Astrocyte (in vitro differentiated cells and primary cell): Measurements from ENCODE around the gene TCF20. TPM values are rescaled to one million over a fixed set of nuclear protein-coding genes. Genes with fewer than 3 reads are reported as not detected.

Experiments used
- DNase-seq: peaks from one replicate; pipeline ENCODE4 v3.0.0-alpha.2; 2010; ENCODE audit warnings: low read depth
- FAIRE-seq: peaks from 2 replicates; lab custom pipeline; 2011; peaks lifted over from hg19 to GRCh38; lab: Jason Lieb, UNC
- H2AFZ ChIP-seq: 2 replicates; pipeline ENCODE4 v1.6.0; 2012; ENCODE audit warnings: low read depth, low read length, inconsistent platforms
- H3K27ac ChIP-seq: 2 replicates; pipeline ENCODE4 v1.5.1; 2011; ENCODE audit warnings: low read depth, low read length, inconsistent platforms
- H3K27me3 ChIP-seq: 2 replicates; pipeline ENCODE4 v1.6.0; 2011; ENCODE audit warnings: low read length, inconsistent platforms; ENCODE audit not compliant: insufficient read depth
- H3K36me3 ChIP-seq: 2 replicates; pipeline ENCODE4 v1.5.1; 2011; ENCODE audit warnings: low read length, inconsistent platforms; ENCODE audit not compliant: insufficient read depth
- H3K4me1 ChIP-seq: 2 replicates; pipeline ENCODE4 v1.5.1; 2011; ENCODE audit warnings: low read length, inconsistent platforms; ENCODE audit not compliant: insufficient read depth
- H3K4me2 ChIP-seq: 2 replicates; pipeline ENCODE4 v1.6.0; 2012; ENCODE audit warnings: low read length, inconsistent platforms
- H3K4me3 ChIP-seq: 2 replicates; pipeline ENCODE4 v1.5.1; 2011; ENCODE audit warnings: low read depth, mild to moderate bottlenecking, low read length, inconsistent platforms; ENCODE audit not compliant: insufficient read depth
- H3K79me2 ChIP-seq: 2 replicates; pipeline ENCODE4 v1.6.0; 2012; ENCODE audit warnings: mild to moderate bottlenecking, low read length, inconsistent platforms; ENCODE audit not compliant: insufficient read depth
- H3K9ac ChIP-seq: 2 replicates; pipeline ENCODE4 v1.6.0; 2012; ENCODE audit warnings: mild to moderate bottlenecking, low read length, inconsistent platforms
- H3K9me3 ChIP-seq: 2 replicates; pipeline ENCODE4 v1.5.1; 2012; ENCODE audit warnings: low read depth, mild to moderate bottlenecking, low read length, inconsistent platforms; ENCODE audit not compliant: insufficient read depth
- H4K20me1 ChIP-seq: 2 replicates; pipeline ENCODE4 v1.6.0; 2012; ENCODE audit warnings: low read length, inconsistent platforms; ENCODE audit not compliant: insufficient read depth
- H3K27ac Mint-ChIP-seq: one replicate; pipeline ENCODE4 v1.8.0; 2021; ENCODE audit warnings: mild to moderate bottlenecking, mixed read lengths; ENCODE audit not compliant: unreplicated experiment
- H3K27me3 Mint-ChIP-seq: one replicate; pipeline ENCODE4 v1.8.0; 2021; ENCODE audit warnings: low read depth, mixed read lengths; ENCODE audit not compliant: unreplicated experiment
- H3K36me3 Mint-ChIP-seq: one replicate; pipeline ENCODE4 v1.8.0; 2021; ENCODE audit warnings: low read depth, mixed read lengths; ENCODE audit not compliant: unreplicated experiment
- H3K4me1 Mint-ChIP-seq: one replicate; pipeline ENCODE4 v1.8.0; 2021; ENCODE audit warnings: low read depth, mixed read lengths; ENCODE audit not compliant: unreplicated experiment
- H3K4me3 Mint-ChIP-seq: one replicate; pipeline ENCODE4 v1.8.0; 2021; ENCODE audit warnings: mild to moderate bottlenecking, moderate library complexity, mixed read lengths; ENCODE audit not compliant: unreplicated experiment
- H3K9me3 Mint-ChIP-seq: one replicate; pipeline ENCODE4 v1.8.0; 2021; ENCODE audit warnings: mild to moderate bottlenecking, mixed read lengths; ENCODE audit not compliant: unreplicated experiment
- EZH2 ChIP-seq: IDR thresholded peaks from 2 replicates; pipeline ENCODE4 v1.6.1; 2012; ENCODE audit warnings: mild to moderate bottlenecking, low read length, inconsistent platforms; ENCODE audit not compliant: insufficient read depth
- total RNA-seq: library from RNA; stranded (reverse); gene quantifications from 2 replicates; pipeline ENCODE4 v1.2.1, GENCODE V29; 2021
- TF ChIP-seq, protein P1 (sequence below): IDR thresholded peaks from 2 replicates; pipeline ENCODE4 v1.5.1; 2011; ENCODE audit warnings: low read depth, mild to moderate bottlenecking, inconsistent platforms, low read length, moderate library complexity; ENCODE audit not compliant: insufficient read depth

The TCF20 gene
- total RNA-seq, 1 donor from 2014 or later, result 37.6 TPM

DNA sequence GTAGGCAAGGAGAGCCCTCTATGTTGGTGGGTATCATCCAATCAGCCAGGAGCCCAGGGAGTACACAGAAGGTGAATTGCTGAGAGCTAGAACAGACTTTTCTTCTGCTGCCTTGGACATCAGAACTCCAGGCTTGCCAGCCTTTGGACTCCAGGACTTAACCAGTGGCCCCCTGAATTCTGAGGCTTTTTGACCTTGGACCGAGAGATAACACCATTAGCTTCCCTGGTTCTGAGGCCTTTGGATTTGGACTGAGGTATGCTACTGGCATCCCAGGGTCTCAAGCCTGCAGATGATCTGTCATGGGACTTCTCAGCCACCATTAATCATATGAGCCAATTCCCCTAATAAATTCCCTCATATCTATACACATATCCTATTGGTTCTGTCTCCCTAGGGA, 21.5 kb downstream of the TCF20 start:
- Histone ChIP-seq H3K27me3 (no peaks in the 10 kb centered on the region), H3K9me3 (no peaks in the 10 kb centered on the region), H4K20me1 (peaks cover 69% of the 10 kb centered on the region), H3K27ac (no peak overlapping the region), H3K9ac (no peak overlapping the region), H3K4me2 (no peak overlapping the region), H2AFZ (no peak overlapping the region), H3K79me2 (peaks cover 43% of the 10 kb centered on the region), H3K4me3 (no peak overlapping the region), H3K36me3 (no peaks in the 10 kb centered on the region), H3K4me1 (no peaks in the 10 kb centered on the region)
- H3K4me3 Mint-ChIP-seq, result no peak overlapping the region
- no peak for DNase-seq
- H3K9me3 Mint-ChIP-seq, result no peaks in the 10 kb centered on the region
- H3K4me1 Mint-ChIP-seq, result no peaks in the 10 kb centered on the region
- H3K36me3 Mint-ChIP-seq, result no peaks in the 10 kb centered on the region
- no peak for FAIRE-seq
- no peaks in the 10 kb centered on the region for H3K27me3 Mint-ChIP-seq
- no peak overlapping the region for H3K27ac Mint-ChIP-seq
- no peak for TF ChIP-seq EZH2

DNA sequence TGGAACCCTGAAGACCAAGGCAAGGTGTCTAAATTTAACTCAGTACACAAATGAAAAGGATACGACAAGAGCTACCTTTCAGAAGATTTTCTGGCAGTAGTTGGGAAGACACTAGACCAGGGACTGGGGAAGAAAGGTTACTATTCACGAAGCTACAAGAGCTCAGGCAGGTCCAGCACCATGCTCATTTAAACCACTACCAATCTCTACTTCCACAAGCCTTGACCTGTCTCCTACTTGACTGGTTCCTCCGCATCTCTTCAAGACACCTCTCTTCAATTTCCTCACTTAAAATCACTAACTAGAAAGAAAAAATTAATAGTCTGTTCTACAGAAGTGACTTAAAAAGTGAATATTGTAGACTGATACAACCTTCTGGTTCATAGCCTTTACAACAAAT, 22.9 kb downstream of the TCF20 start:
- no peak overlapping the region for H3K4me2 ChIP-seq
- no peak overlapping the region for H3K9ac ChIP-seq
- H3K4me1 ChIP-seq, result no peaks in the 10 kb centered on the region
- Mint-ChIP-seq H3K36me3 (no peaks in the 10 kb centered on the region), H3K27ac (no peak overlapping the region), H3K4me1 (no peaks in the 10 kb centered on the region), H3K27me3 (no peaks in the 10 kb centered on the region), H3K9me3 (no peaks in the 10 kb centered on the region), H3K4me3 (no peak overlapping the region)
- no peak for TF ChIP-seq EZH2
- TF ChIP-seq, protein P1, sequence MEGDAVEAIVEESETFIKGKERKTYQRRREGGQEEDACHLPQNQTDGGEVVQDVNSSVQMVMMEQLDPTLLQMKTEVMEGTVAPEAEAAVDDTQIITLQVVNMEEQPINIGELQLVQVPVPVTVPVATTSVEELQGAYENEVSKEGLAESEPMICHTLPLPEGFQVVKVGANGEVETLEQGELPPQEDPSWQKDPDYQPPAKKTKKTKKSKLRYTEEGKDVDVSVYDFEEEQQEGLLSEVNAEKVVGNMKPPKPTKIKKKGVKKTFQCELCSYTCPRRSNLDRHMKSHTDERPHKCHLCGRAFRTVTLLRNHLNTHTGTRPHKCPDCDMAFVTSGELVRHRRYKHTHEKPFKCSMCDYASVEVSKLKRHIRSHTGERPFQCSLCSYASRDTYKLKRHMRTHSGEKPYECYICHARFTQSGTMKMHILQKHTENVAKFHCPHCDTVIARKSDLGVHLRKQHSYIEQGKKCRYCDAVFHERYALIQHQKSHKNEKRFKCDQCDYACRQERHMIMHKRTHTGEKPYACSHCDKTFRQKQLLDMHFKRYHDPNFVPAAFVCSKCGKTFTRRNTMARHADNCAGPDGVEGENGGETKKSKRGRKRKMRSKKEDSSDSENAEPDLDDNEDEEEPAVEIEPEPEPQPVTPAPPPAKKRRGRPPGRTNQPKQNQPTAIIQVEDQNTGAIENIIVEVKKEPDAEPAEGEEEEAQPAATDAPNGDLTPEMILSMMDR, result no peak
- no peak overlapping the region for H3K27ac ChIP-seq
- H3K4me3 ChIP-seq, result no peak overlapping the region
- FAIRE-seq, result no peak
- peaks cover 76% of the 10 kb centered on the region for H4K20me1 ChIP-seq
- H3K9me3 ChIP-seq, result no peaks in the 10 kb centered on the region
- no peaks in the 10 kb centered on the region for H3K27me3 ChIP-seq
- H3K36me3 ChIP-seq, result no peaks in the 10 kb centered on the region
- DNase-seq, result no peak
- H2AFZ ChIP-seq, result no peak overlapping the region
- H3K79me2 ChIP-seq, result peaks cover 42% of the 10 kb centered on the region

DNA sequence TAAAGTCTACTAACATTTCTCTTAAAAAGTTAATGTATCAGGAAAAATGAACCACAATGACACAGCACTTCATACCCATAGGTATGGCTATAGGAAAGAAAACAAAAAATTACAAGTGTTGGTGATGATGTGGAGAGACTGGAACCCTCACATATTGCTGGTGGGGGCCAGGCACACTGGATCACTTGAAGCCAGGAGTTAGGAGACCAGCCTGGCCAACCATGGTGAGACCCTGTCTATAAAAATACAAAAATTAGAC, 26.7 kb downstream of the TCF20 start:
- DNase-seq, result no peak
- Mint-ChIP-seq H3K27me3 (no peaks in the 10 kb centered on the region), H3K9me3 (no peaks in the 10 kb centered on the region), H3K4me3 (no peak overlapping the region), H3K4me1 (no peaks in the 10 kb centered on the region), H3K36me3 (no peaks in the 10 kb centered on the region), H3K27ac (no peak overlapping the region)
- H3K79me2 ChIP-seq, result peaks cover 42% of the 10 kb centered on the region
- H3K4me2 ChIP-seq, result no peak overlapping the region
- FAIRE-seq, result no peak
- H3K27ac ChIP-seq, result no peak overlapping the region
- no peaks in the 10 kb centered on the region for H3K4me1 ChIP-seq
- no peak overlapping the region for H3K9ac ChIP-seq
- peaks cover 82% of the 10 kb centered on the region for H4K20me1 ChIP-seq
- TF ChIP-seq, protein P1, result no peak
- no peak for TF ChIP-seq EZH2
- H3K36me3 ChIP-seq, result no peaks in the 10 kb centered on the region
- H3K4me3 ChIP-seq, result no peak overlapping the region
- no peaks in the 10 kb centered on the region for H3K9me3 ChIP-seq
- no peak overlapping the region for H2AFZ ChIP-seq
- no peaks in the 10 kb centered on the region for H3K27me3 ChIP-seq
